ENCODE results near the gene SPATA31E1.

Gene SPATA31E1

DNA sequence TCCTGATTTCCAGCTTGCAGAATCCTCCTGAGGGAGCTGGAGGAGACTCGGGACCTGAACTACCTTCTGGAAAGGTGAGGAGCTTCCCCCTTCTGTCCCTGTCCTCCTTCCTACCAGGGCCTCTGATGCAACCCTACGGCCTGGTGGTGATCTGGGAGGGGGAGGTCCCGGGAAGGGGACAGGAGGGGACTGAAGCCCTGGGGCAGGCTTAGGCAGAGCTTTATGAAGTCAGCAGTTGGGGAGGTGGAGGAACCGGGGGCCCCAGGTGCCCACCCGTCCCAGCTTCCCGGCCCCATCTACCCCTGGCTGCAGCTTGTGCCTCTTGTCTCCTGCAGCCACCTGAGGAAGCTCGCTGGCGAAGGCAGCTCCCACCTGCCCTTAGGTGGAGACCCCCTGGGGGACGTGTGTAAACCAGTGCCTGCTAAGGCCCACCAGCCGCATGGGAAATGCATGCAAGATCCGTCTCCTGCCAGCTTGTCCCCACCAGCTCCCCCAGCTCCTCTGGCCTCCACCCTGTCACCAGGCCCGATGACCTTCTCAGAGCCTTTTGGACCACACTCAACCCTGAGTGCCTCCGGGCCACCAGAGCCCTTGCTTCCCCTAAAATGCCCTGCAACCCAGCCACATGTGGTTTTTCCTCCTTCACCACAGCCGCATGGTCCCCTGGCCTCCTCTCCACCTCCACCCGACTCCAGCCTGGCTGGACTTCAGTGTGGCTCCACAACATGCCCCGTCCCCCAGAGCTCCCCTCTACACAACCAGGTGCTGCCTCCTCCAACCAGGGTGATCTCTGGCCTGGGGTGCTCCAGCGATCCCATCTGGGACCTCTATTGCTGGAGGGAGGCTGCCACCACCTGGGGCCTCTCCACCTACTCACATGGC lies 2.1 kb downstream of the SPATA31E1 start:
- Histone ChIP-seq H3K9ac (ENCODE audit: low read depth in 1 of 2, low read length in 2 of 2) (no peak overlapping the region), H3K4me1 (ENCODE audit: control insufficient read depth in 2 of 2, insufficient read depth in 2 of 2, low read length in 2 of 2) (no peaks in the 10 kb centered on the region), H3K27me3 (ENCODE audit: control insufficient read depth in 2 of 2, insufficient read depth in 2 of 2, low read length in 2 of 2) (no peaks in the 10 kb centered on the region), H3K9me3 (ENCODE audit: control insufficient read depth in 2 of 2, low read length in 2 of 2) (no peaks in the 10 kb centered on the region), H3K36me3 (ENCODE audit: control insufficient read depth in 2 of 2, insufficient read depth in 2 of 2, low read length in 2 of 2) (no peaks in the 10 kb centered on the region), H3K4me3 (ENCODE audit: low read length in 2 of 2) (no peak overlapping the region), H3K27ac (ENCODE audit: low read depth in 2 of 2, low read length in 2 of 2) (no peak overlapping the region)

DNA sequence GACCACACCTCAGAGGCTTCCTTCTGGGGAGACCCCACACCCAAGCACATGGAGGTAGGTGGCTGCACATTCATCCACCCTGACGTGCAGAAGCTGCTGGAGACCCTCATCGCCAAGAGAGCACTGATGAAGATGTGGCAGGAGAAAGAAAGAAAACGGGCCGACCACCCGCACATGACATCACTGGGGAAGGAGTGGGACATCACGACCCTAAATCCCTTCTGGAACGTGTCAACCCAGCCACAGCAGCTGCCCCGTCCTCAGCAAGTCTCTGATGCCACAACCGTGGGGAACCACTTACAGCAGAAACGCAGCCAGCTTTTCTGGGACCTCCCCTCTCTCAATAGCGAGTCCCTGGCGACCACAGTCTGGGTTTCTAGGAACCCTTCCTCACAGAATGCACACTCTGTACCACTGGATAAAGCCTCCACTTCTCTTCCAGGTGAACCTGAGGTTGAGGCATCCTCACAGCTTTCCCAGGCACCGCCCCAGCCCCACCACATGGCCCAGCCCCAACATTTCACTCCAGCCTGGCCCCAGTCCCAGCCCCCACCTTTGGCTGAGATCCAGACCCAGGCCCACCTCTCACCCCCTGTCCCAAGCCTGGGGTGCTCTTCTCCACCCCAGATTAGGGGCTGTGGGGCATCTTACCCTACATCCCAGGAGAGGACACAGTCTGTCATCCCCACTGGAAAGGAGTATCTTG lies 3.0 kb downstream of the SPATA31E1 start:
- no peak overlapping the region for H3K9ac ChIP-seq (ENCODE audit: low read depth in 1 of 2, low read length in 2 of 2)
- H3K4me1 ChIP-seq (ENCODE audit: control insufficient read depth in 2 of 2, insufficient read depth in 2 of 2, low read length in 2 of 2) = no peaks in the 10 kb centered on the region
- H3K36me3 ChIP-seq (ENCODE audit: control insufficient read depth in 2 of 2, insufficient read depth in 2 of 2, low read length in 2 of 2) = no peaks in the 10 kb centered on the region
- H3K27ac ChIP-seq (ENCODE audit: low read depth in 2 of 2, low read length in 2 of 2) = no peak overlapping the region
- no peaks in the 10 kb centered on the region for H3K27me3 ChIP-seq (ENCODE audit: control insufficient read depth in 2 of 2, insufficient read depth in 2 of 2, low read length in 2 of 2)
- H3K9me3 ChIP-seq (ENCODE audit: control insufficient read depth in 2 of 2, low read length in 2 of 2) = no peaks in the 10 kb centered on the region
- H3K4me3 ChIP-seq (ENCODE audit: low read length in 2 of 2) = no peak overlapping the region

DNA sequence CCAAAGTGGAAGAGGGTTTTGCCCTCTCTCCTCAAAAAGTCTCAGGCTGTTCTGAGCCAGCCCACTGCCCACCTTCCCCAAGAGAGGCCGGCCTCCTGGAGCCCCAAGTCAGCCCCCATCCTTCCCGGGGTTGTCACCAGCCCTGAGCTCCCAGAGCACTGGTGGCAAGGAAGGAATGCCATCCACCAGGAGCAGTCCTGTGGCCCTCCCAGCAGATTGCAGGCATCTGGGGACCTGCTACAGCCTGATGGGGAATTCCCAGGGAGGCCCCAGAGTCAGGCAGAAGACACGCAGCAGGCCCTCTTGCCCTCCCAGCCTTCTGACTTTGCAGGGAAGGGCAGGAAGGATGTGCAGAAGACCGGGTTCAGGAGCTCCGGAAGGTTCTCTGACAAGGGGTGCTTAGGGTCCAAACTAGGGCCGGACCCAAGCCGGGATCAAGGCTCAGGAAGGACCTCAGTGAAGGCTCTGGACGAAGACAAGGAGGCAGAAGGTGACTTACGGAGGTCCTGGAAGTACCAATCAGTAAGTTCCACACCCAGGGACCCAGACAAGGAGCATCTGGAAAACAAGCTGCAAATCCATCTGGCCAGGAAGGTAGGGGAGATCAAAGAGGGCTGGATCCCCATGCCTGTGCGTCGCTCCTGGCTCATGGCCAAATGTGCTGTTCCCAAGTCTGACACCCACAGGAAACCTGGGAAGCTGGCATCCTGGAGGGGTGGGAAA lies 3.7 kb downstream of the SPATA31E1 start:
- H3K9me3 ChIP-seq (ENCODE audit: control insufficient read depth in 2 of 2, low read length in 2 of 2) = no peaks in the 10 kb centered on the region
- H3K27ac ChIP-seq (ENCODE audit: low read depth in 2 of 2, low read length in 2 of 2) = no peak overlapping the region
- H3K27me3 ChIP-seq (ENCODE audit: control insufficient read depth in 2 of 2, insufficient read depth in 2 of 2, low read length in 2 of 2) = no peaks in the 10 kb centered on the region
- H3K36me3 ChIP-seq (ENCODE audit: control insufficient read depth in 2 of 2, insufficient read depth in 2 of 2, low read length in 2 of 2) = no peaks in the 10 kb centered on the region
- no peak overlapping the region for H3K4me3 ChIP-seq (ENCODE audit: low read length in 2 of 2)
- no peaks in the 10 kb centered on the region for H3K4me1 ChIP-seq (ENCODE audit: control insufficient read depth in 2 of 2, insufficient read depth in 2 of 2, low read length in 2 of 2)
- H3K9ac ChIP-seq (ENCODE audit: low read depth in 1 of 2, low read length in 2 of 2) = no peak overlapping the region

DNA sequence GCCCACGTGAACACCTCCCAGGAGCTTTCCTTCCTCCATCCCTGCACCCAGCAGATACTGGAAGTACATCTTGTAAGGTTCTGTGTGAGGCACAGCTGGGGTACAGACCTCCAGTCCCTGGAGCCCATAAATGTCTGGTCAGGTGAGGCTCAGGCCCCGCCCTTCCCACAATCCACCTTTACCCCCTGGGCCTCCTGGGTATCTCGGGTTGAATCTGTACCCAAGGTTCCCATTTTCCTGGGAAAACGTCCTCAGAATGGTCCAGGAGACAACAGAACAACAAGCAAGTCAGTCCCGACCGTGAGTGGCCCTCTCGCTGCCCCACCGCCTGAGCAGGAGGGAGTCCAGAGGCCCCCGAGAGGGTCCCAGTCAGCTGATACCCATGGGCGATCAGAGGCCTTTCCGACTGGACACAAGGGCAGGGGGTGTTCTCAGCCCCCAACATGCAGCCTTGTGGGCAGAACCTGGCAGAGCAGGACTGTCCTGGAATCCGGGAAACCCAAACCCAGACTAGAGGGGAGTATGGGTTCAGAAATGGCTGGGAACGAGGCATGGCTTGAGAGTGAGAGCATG lies 4.3 kb downstream of the SPATA31E1 start:
- H3K9me3 ChIP-seq (ENCODE audit: control insufficient read depth in 2 of 2, low read length in 2 of 2) = no peaks in the 10 kb centered on the region
- H3K4me1 ChIP-seq (ENCODE audit: control insufficient read depth in 2 of 2, insufficient read depth in 2 of 2, low read length in 2 of 2) = no peaks in the 10 kb centered on the region
- no peak overlapping the region for H3K27ac ChIP-seq (ENCODE audit: low read depth in 2 of 2, low read length in 2 of 2)
- no peaks in the 10 kb centered on the region for H3K36me3 ChIP-seq (ENCODE audit: control insufficient read depth in 2 of 2, insufficient read depth in 2 of 2, low read length in 2 of 2)
- H3K9ac ChIP-seq (ENCODE audit: low read depth in 1 of 2, low read length in 2 of 2) = no peak overlapping the region
- H3K27me3 ChIP-seq (ENCODE audit: control insufficient read depth in 2 of 2, insufficient read depth in 2 of 2, low read length in 2 of 2) = no peaks in the 10 kb centered on the region
- no peak overlapping the region for H3K4me3 ChIP-seq (ENCODE audit: low read length in 2 of 2)

DNA sequence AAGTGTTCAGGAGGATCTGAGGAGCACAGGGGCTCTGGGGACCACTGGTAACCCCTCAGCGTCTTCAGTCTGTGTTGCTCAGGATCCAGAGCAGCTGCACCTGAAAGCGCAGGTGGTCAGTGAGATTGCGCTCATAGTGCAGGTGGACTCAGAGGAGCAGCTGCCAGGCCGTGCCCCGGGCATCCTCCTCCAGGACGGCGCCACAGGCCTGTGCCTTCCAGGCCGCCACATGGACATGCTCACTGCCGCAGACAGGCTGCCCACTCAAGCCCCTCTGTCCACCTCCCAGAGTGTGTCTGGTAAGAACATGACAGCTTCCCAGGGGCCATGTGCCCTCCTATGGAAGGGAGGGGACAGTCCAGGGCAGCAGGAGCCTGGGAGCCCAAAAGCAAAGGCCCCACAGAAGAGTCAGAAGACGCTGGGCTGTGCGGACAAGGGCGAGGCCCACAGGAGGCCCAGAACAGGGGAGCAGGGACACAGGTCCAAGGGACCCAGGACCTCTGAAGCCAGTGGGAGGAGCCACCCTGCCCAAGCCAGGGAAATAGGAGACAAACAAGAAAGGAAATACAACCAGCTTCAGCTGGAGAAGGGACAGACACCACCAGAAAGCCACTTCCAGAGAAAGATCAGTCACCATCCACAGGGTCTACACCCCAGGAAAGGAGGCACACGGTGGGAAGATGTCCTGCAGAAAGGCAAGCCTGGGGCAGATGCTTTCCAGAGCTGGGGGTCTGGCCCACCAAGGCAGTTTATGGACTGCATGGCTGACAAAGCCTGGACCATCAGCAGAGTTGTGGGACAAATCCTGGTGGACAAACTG lies 5.2 kb downstream of the SPATA31E1 start:
- H3K27me3 ChIP-seq (ENCODE audit: control insufficient read depth in 2 of 2, insufficient read depth in 2 of 2, low read length in 2 of 2) = no peaks in the 10 kb centered on the region
- no peak overlapping the region for H3K4me3 ChIP-seq (ENCODE audit: low read length in 2 of 2)
- no peak overlapping the region for H3K27ac ChIP-seq (ENCODE audit: low read depth in 2 of 2, low read length in 2 of 2)

DNA sequence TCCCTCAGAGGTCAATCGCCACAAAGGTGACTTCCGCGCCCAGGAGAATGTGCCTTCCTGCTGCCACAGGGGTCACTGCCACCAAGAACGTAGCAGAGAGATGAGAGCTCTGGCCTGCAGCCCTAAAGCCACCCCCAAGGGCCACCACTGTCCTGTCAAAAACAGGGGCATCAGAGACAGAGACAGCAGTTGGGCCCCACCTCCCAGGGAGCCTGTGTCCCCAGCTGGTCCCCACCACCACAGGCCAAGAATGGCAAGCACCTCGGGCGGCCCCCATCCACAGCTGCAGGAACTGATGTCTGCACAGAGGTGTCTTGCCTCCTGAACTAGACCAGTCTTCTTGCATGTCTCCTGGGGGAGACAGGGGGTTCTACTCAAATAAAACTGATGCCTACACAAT lies 5.8 kb downstream of the SPATA31E1 start:
- Histone ChIP-seq H3K27ac (ENCODE audit: low read depth in 2 of 2, low read length in 2 of 2) (no peak overlapping the region), H3K36me3 (ENCODE audit: control insufficient read depth in 2 of 2, insufficient read depth in 2 of 2, low read length in 2 of 2) (no peaks in the 10 kb centered on the region), H3K27me3 (ENCODE audit: control insufficient read depth in 2 of 2, insufficient read depth in 2 of 2, low read length in 2 of 2) (no peaks in the 10 kb centered on the region), H3K4me1 (ENCODE audit: control insufficient read depth in 2 of 2, insufficient read depth in 2 of 2, low read length in 2 of 2) (no peaks in the 10 kb centered on the region), H3K4me3 (ENCODE audit: low read length in 2 of 2) (no peak overlapping the region), H3K9me3 (ENCODE audit: control insufficient read depth in 2 of 2, low read length in 2 of 2) (no peaks in the 10 kb centered on the region), H3K9ac (ENCODE audit: low read depth in 1 of 2, low read length in 2 of 2) (no peak overlapping the region)

More for the DNA sequence above, 5.2 kb downstream of the SPATA31E1 start:
- Histone ChIP-seq H3K4me1 (ENCODE audit: control insufficient read depth in 2 of 2, insufficient read depth in 2 of 2, low read length in 2 of 2) (no peaks in the 10 kb centered on the region), H3K9ac (ENCODE audit: low read depth in 1 of 2, low read length in 2 of 2) (no peak overlapping the region), H3K36me3 (ENCODE audit: control insufficient read depth in 2 of 2, insufficient read depth in 2 of 2, low read length in 2 of 2) (no peaks in the 10 kb centered on the region), H3K9me3 (ENCODE audit: control insufficient read depth in 2 of 2, low read length in 2 of 2) (no peaks in the 10 kb centered on the region)

DNA sequence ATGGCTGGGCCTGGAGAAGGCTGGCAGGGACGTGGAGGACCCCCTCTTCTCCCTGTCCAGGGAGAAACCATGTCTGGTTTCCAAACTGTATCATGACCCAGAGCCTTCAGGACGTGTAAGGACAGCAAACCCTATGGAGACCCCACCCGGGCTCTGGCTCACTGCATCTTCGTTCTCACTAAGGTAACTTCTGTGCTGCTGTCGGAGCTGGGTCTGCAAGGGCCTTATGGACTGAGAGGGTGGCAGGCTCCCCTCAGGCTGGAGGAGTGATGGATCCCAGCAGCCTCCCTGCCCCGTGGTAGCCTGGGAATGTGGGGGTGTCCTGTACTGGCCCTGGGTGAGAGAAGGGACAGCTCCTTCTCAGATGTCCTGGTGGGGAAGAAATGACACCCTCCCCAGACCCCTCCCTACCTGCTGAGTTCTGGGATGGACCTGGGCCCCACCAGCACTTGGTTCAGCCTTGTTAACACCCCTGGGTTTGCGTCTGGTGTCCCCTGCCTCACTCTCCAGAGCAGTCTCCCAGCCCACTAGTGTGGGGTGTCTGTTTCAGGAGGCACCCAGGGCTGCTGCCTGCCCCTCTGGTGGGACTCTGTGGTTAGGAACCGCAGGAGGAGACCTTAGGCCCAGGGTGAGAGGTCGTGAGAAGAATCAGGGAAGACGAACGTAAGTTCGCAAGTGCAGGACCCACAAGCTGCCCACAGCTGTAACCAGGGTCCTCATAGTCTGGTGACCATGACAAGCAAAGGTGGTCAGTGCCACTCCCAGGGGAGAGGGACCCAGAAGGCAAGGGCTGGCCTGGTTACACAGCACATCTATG lies 6.6 kb downstream of the SPATA31E1 start:
- no peak overlapping the region for H3K9ac ChIP-seq (ENCODE audit: low read depth in 1 of 2, low read length in 2 of 2)
- no peak overlapping the region for H3K27ac ChIP-seq (ENCODE audit: low read depth in 2 of 2, low read length in 2 of 2)
- H3K27me3 ChIP-seq (ENCODE audit: control insufficient read depth in 2 of 2, insufficient read depth in 2 of 2, low read length in 2 of 2) = no peaks in the 10 kb centered on the region
- H3K36me3 ChIP-seq (ENCODE audit: control insufficient read depth in 2 of 2, insufficient read depth in 2 of 2, low read length in 2 of 2) = no peaks in the 10 kb centered on the region
- no peaks in the 10 kb centered on the region for H3K9me3 ChIP-seq (ENCODE audit: control insufficient read depth in 2 of 2, low read length in 2 of 2)
- H3K4me3 ChIP-seq (ENCODE audit: low read length in 2 of 2) = no peak overlapping the region
- no peaks in the 10 kb centered on the region for H3K4me1 ChIP-seq (ENCODE audit: control insufficient read depth in 2 of 2, insufficient read depth in 2 of 2, low read length in 2 of 2)

DNA sequence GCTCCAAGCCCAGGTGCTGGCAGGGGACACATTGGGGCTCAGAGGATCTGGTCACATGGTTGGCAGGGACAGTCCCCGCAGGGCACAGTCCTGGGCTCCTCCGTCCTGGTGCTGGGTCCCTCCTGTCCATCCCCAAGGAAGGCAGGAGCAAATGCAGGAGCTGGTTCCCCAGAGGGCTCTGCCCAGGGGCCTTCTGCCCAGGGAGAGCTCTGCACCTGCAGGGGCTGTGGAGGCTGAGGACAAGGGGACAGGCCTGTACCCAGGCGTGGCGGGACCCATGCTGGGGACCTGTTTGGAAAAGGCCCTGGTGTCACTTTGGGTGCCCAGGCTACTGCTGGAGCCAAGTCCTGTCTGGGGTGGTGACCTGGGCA lies 7.2 kb downstream of the SPATA31E1 start:
- Histone ChIP-seq H3K27ac (ENCODE audit: low read depth in 2 of 2, low read length in 2 of 2) (no peak overlapping the region), H3K9me3 (ENCODE audit: control insufficient read depth in 2 of 2, low read length in 2 of 2) (no peaks in the 10 kb centered on the region), H3K9ac (ENCODE audit: low read depth in 1 of 2, low read length in 2 of 2) (no peak overlapping the region), H3K36me3 (ENCODE audit: control insufficient read depth in 2 of 2, insufficient read depth in 2 of 2, low read length in 2 of 2) (peaks cover 0 to 2% of the 10 kb centered on the region in 2 donors), H3K4me3 (ENCODE audit: low read length in 2 of 2) (no peak overlapping the region), H3K4me1 (ENCODE audit: control insufficient read depth in 2 of 2, insufficient read depth in 2 of 2, low read length in 2 of 2) (no peaks in the 10 kb centered on the region), H3K27me3 (ENCODE audit: control insufficient read depth in 2 of 2, insufficient read depth in 2 of 2, low read length in 2 of 2) (no peaks in the 10 kb centered on the region)

DNA sequence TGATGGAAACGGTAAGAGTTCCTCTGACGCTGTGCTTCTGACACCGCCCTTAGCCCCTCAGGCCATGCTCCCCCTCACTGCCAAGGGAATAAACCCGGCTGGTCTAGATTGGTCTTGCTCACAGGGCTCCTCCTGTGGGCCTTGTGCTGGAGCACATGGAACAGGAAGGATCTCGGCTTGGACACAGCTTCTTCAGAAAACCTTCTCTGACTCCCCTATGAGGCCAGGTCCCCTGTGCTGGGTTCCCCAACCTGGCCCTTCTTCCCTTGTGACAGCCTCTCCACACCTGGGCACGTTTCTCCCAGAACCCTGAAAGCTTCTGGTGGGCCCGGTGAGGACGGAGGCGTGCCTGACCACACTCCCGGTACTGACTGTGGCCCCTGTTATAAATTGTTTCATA lies 8.2 kb downstream of the SPATA31E1 start:
- Histone ChIP-seq H3K9ac (ENCODE audit: low read depth in 1 of 2, low read length in 2 of 2) (no peak overlapping the region), H3K27me3 (ENCODE audit: control insufficient read depth in 2 of 2, insufficient read depth in 2 of 2, low read length in 2 of 2) (no peaks in the 10 kb centered on the region), H3K4me3 (ENCODE audit: low read length in 2 of 2) (no peak overlapping the region), H3K27ac (ENCODE audit: low read depth in 2 of 2, low read length in 2 of 2) (no peak overlapping the region), H3K4me1 (ENCODE audit: control insufficient read depth in 2 of 2, insufficient read depth in 2 of 2, low read length in 2 of 2) (no peaks in the 10 kb centered on the region), H3K9me3 (ENCODE audit: control insufficient read depth in 2 of 2, low read length in 2 of 2) (no peaks in the 10 kb centered on the region), H3K36me3 (ENCODE audit: control insufficient read depth in 2 of 2, insufficient read depth in 2 of 2, low read length in 2 of 2) (peaks cover 0 to 2% of the 10 kb centered on the region in 2 donors)
